HG03520 (cell line): ENCODE data around the gene PLA2G2E.

Experiments used
- ATAC-seq: cut with Tn5 transposase; IDR thresholded peaks from one replicate; pipeline ENCODE4 v1.9.1; 2021; ENCODE audit warnings: mild to moderate bottlenecking, moderate library complexity; ENCODE audit not compliant: unreplicated experiment

PLA2G2E gene

GRCh38 chr1:19923137-19923952 is at the start of gene PLA2G2E:
Gene PLA2G2E (minus strand): TSS chr1:19923617. CDS start chr1:19923559, 58 bp downstream.
- no peak for ATAC-seq

GRCh38 chr1:19971664-19972063 is 48.2 kb upstream of the PLA2G2E start:
- ATAC-seq: no peak

- no peak for ATAC-seq
Measured at GRCh38 chr1:19969898-19970660, 46.7 kb upstream of the PLA2G2E start.

- no peak for ATAC-seq
Measured at GRCh38 chr1:19967808-19968207, 44.4 kb upstream of the PLA2G2E start.

- no peak for ATAC-seq
Measured at GRCh38 chr1:19964542-19964941, 41.1 kb upstream of the PLA2G2E start.

- no peak for ATAC-seq
Measured at GRCh38 chr1:19963636-19964035, 40.2 kb upstream of the PLA2G2E start.

GRCh38 chr1:19960591-19960990 is 37.2 kb upstream of the PLA2G2E start:
- no peak for ATAC-seq

- ATAC-seq: no peak
Measured at GRCh38 chr1:19957779-19958178, 34.4 kb upstream of the PLA2G2E start.

- ATAC-seq: no peak
Measured at GRCh38 chr1:19955534-19956170, 32.2 kb upstream of the PLA2G2E start.

GRCh38 chr1:19954059-19954458 is 30.6 kb upstream of the PLA2G2E start:
- no peak for ATAC-seq

GRCh38 chr1:19949016-19949415 is 25.6 kb upstream of the PLA2G2E start:
- no peak for ATAC-seq

- no peak for ATAC-seq
Measured at GRCh38 chr1:19946971-19947370, 23.6 kb upstream of the PLA2G2E start.

GRCh38 chr1:19946331-19946751 is 22.9 kb upstream of the PLA2G2E start:
- ATAC-seq: no peak

- no peak for ATAC-seq
Measured at GRCh38 chr1:19945914-19946313, 22.5 kb upstream of the PLA2G2E start.

GRCh38 chr1:19942657-19943056 is 19.2 kb upstream of the PLA2G2E start:
- no peak for ATAC-seq

- no peak for ATAC-seq
Measured at GRCh38 chr1:19942088-19942487, 18.7 kb upstream of the PLA2G2E start.

- no peak for ATAC-seq
Measured at GRCh38 chr1:19941206-19941568, 17.8 kb upstream of the PLA2G2E start.

GRCh38 chr1:19940486-19941205 is 17.2 kb upstream of the PLA2G2E start:
- no peak for ATAC-seq

GRCh38 chr1:19938472-19938871 is 15.1 kb upstream of the PLA2G2E start:
- no peak for ATAC-seq

- no peak for ATAC-seq
Measured at GRCh38 chr1:19936061-19936750, 12.8 kb upstream of the PLA2G2E start.
